SU-DHL-6 (cell line): ENCODE data around the gene GNB2.

Experiments used
- CTCF ChIP-seq: fragments of 200-600 bp; sonication (generic); IDR thresholded peaks from one replicate; pipeline ENCODE4 v1.5.1; 2017; ENCODE audit warnings: antibody characterized with exemption, mild to moderate bottlenecking, low read length, moderate library complexity; ENCODE audit not compliant: insufficient read depth, poor library complexity, severe bottlenecking
- EZH2phosphoT487 ChIP-seq: fragments of 200-600 bp; sonication (generic), shearing (Covaris generic); conservative IDR thresholded peaks from 2 replicates; pipeline ENCODE4 v1.6.1; 2018; ENCODE audit warnings: mild to moderate bottlenecking, antibody characterized with exemption, low read length, moderate library complexity, mixed read lengths

GRCh38 chr7:100674411-100675104 is 1.0 kb downstream of the GNB2 start:
- TF ChIP-seq CTCF (no peak), EZH2phosphoT487 (no peak)
